Measurements from ENCODE around the gene MAP2. TPM values are rescaled to one million over a fixed set of nuclear protein-coding genes. Genes with fewer than 3 reads are reported as not detected.

Gene MAP2
- total and polyA plus RNA-seq, 2 of the 13 experiments (the other 11 are each of a cell fraction or from before 2014, with no cell fraction given) = 0.08 TPM; not detected in 1

GRCh38 chr2:209763106-209763505, 339.3 kb downstream of the MAP2 start:
- no TSS peak for BruUV-seq (replicated peaks)
- TF ChIP-seq ZEB1 (IDR thresholded peaks at IDR 0.05; ENCODE audit: insufficient replicate concordance, low read depth) = no peak
- no peak for TF ChIP-seq ZNF891 (CRISPR knock-in tag; IDR thresholded peaks at IDR 0.05)
- TF ChIP-seq HDAC2 (CRISPR knock-in tag; IDR thresholded peaks at IDR 0.05) = no peak
- no peak for TF ChIP-seq POLR2AphosphoS5 (IDR thresholded peaks at IDR 0.05; ENCODE audit: low read depth, low read length)
- TF ChIP-seq ZSCAN9 (CRISPR knock-in tag; IDR thresholded peaks at IDR 0.05; ENCODE audit: borderline replicate concordance) = no peak
- no peak for TF ChIP-seq DDIT3 (CRISPR knock-in tag; IDR thresholded peaks at IDR 0.05)
- TF ChIP-seq, protein P1, sequence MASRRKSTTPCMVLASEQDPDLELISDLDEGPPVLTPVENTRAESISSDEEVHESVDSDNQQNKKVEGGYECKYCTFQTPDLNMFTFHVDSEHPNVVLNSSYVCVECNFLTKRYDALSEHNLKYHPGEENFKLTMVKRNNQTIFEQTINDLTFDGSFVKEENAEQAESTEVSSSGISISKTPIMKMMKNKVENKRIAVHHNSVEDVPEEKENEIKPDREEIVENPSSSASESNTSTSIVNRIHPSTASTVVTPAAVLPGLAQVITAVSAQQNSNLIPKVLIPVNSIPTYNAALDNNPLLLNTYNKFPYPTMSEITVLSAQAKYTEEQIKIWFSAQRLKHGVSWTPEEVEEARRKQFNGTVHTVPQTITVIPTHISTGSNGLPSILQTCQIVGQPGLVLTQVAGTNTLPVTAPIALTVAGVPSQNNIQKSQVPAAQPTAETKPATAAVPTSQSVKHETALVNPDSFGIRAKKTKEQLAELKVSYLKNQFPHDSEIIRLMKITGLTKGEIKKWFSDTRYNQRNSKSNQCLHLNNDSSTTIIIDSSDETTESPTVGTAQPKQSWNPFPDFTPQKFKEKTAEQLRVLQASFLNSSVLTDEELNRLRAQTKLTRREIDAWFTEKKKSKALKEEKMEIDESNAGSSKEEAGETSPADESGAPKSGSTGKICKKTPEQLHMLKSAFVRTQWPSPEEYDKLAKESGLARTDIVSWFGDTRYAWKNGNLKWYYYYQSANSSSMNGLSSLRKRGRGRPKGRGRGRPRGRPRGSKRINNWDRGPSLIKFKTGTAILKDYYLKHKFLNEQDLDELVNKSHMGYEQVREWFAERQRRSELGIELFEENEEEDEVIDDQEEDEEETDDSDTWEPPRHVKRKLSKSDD (CRISPR knock-in tag; IDR thresholded peaks at IDR 0.05; ENCODE audit: low read depth) = no peak
- TF ChIP-seq NFIB (CRISPR knock-in tag; IDR thresholded peaks at IDR 0.05; ENCODE audit: borderline replicate concordance) = no peak
- TF ChIP-seq ZNF205 (CRISPR knock-in tag; IDR thresholded peaks at IDR 0.05) = no peak
- TF ChIP-seq RFXAP (CRISPR knock-in tag; IDR thresholded peaks at IDR 0.05; ENCODE audit: borderline replicate concordance) = no peak
- no peak for TF ChIP-seq TEAD3 (CRISPR knock-in tag; optimal IDR thresholded peaks at IDR 0.05; ENCODE audit: borderline replicate concordance)
- no peak for TF ChIP-seq ZNF720 (CRISPR knock-in tag; IDR thresholded peaks at IDR 0.05)
- TF ChIP-seq MAFG (CRISPR knock-in tag; IDR thresholded peaks at IDR 0.05) = no peak
- no peak for TF ChIP-seq ZNF850 (CRISPR knock-in tag; conservative IDR thresholded peaks at IDR 0.05)
- no peak for TF ChIP-seq DNMT3B (CRISPR knock-in tag; conservative IDR thresholded peaks at IDR 0.05)
- TF ChIP-seq, protein P2, sequence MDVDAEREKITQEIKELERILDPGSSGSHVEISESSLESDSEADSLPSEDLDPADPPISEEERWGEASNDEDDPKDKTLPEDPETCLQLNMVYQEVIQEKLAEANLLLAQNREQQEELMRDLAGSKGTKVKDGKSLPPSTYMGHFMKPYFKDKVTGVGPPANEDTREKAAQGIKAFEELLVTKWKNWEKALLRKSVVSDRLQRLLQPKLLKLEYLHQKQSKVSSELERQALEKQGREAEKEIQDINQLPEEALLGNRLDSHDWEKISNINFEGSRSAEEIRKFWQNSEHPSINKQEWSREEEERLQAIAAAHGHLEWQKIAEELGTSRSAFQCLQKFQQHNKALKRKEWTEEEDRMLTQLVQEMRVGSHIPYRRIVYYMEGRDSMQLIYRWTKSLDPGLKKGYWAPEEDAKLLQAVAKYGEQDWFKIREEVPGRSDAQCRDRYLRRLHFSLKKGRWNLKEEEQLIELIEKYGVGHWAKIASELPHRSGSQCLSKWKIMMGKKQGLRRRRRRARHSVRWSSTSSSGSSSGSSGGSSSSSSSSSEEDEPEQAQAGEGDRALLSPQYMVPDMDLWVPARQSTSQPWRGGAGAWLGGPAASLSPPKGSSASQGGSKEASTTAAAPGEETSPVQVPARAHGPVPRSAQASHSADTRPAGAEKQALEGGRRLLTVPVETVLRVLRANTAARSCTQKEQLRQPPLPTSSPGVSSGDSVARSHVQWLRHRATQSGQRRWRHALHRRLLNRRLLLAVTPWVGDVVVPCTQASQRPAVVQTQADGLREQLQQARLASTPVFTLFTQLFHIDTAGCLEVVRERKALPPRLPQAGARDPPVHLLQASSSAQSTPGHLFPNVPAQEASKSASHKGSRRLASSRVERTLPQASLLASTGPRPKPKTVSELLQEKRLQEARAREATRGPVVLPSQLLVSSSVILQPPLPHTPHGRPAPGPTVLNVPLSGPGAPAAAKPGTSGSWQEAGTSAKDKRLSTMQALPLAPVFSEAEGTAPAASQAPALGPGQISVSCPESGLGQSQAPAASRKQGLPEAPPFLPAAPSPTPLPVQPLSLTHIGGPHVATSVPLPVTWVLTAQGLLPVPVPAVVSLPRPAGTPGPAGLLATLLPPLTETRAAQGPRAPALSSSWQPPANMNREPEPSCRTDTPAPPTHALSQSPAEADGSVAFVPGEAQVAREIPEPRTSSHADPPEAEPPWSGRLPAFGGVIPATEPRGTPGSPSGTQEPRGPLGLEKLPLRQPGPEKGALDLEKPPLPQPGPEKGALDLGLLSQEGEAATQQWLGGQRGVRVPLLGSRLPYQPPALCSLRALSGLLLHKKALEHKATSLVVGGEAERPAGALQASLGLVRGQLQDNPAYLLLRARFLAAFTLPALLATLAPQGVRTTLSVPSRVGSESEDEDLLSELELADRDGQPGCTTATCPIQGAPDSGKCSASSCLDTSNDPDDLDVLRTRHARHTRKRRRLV (CRISPR knock-in tag; IDR thresholded peaks at IDR 0.05) = no peak
- no peaks in the 10 kb centered on the region for H3K9me3 ChIP-seq (ENCODE audit: low read length)
- no peak overlapping the region for H3K9ac ChIP-seq (ENCODE audit: insufficient read depth, low read depth, low read length)
- in situ Hi-C loops (cut with HindIII; ENCODE audit: extremely low pct_ligation_motif_present, low pct_unique_long_range_greater_than_20kb) = no loop called here
- no peaks in the 10 kb centered on the region for H3K4me1 ChIP-seq (ENCODE audit: insufficient read depth, low read length)
- POLR2A ChIA-PET = no interaction called here
- no peak for ATAC-seq
- no peak overlapping the region for H2AFZ ChIP-seq (ENCODE audit: low read length)
- intact Hi-C loops (cut with micrococcal nuclease; ENCODE audit: unreplicated experiment) = no loop called here
- H4K20me1 ChIP-seq (ENCODE audit: insufficient read depth, low read length) = no peaks in the 10 kb centered on the region
- H3K27ac ChIP-seq (ENCODE audit: extremely low read length, insufficient read depth, low read length) = no peak overlapping the region
- no peak overlapping the region for H3K4me3 ChIP-seq (replicated peaks in 1 of 3; ENCODE audit: insufficient read depth in 1 of 3, low read depth in 2 of 3, low read length in 3 of 3)
- no peaks in the 10 kb centered on the region for H3K27me3 ChIP-seq (ENCODE audit: control insufficient read depth in 1 of 2, insufficient read depth in 2 of 2, low read length in 2 of 2)
- no peaks in the 10 kb centered on the region for H3K79me2 ChIP-seq (ENCODE audit: insufficient read depth, low read length)
- CTCF ChIA-PET (ENCODE audit: low intra/inter-chr PET ratio, low total read pairs) = no interaction called here
- WGBS (ENCODE audit: low lambda C conversion rate) = 0% methylated on average over 3 of the region's 3 CpGs
- H3K36me3 ChIP-seq (replicated peaks in 1 of 2; ENCODE audit: control insufficient read depth in 1 of 2, insufficient read depth in 2 of 2, low read length in 2 of 2) = no peaks in the 10 kb centered on the region
- H3K4me2 ChIP-seq (ENCODE audit: low read depth, low read length) = no peak overlapping the region
- DNase-seq (ENCODE audit: low spot score) = no peak
- FAIRE-seq = no peak

Measured in HepG2 (cell line).